Activated T-helper 1 cell treated with anti-CD3 and anti-CD28 coated beads, Interleukin-2, amount 50 U/mL, for 16 hours (primary cell): ENCODE results near the gene SIGLEC8.
"Not testable (repeated sequence)": the region's sequence is repeated elsewhere in the genome, so short reads cannot be mapped to it uniquely, and the experiment has no call there.

Experiments
- DNase-seq, 2 donors: peaks; one replicate each; pipeline ENCODE4 v3.0.0-alpha.2; 2020; ENCODE audit warnings: low read depth in 1 of 2, low spot score in 1 of 2

The SIGLEC8 gene

DNA sequence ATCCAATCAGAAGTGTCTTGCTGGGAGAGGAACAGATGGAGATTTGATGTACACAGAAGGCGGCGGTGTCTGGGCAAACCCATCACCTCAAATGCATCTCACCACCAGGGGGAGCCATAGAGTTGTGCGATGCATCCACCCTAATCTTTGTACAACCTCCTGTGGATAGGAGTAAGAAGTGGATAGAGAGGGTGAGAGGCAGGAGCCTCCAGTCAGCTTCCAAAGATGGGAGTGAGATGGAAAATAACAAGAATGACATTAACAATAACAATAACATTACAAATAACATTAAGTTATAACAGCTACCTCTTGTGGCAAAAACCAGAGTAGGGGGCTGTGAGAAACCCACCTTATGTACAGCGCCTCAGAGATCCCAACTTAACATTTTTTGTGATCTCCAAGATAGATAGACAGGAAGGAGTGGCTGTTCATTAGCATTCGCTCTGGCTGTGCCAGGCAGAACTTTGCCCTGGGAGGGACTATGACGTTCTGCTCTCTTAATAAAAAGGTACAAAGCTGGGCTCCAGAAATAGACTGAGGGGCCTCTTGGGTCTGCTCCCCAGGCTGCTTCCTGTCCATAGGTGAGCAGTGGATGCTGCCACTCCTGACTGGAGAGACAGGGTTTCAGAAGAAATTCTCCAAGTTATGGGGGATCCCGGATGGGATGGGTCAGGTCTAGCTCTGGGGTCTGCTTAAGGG lies 14.9 kb upstream of the SIGLEC8 start:
- peak; percentile 70 to 71 for DNase-seq

DNA sequence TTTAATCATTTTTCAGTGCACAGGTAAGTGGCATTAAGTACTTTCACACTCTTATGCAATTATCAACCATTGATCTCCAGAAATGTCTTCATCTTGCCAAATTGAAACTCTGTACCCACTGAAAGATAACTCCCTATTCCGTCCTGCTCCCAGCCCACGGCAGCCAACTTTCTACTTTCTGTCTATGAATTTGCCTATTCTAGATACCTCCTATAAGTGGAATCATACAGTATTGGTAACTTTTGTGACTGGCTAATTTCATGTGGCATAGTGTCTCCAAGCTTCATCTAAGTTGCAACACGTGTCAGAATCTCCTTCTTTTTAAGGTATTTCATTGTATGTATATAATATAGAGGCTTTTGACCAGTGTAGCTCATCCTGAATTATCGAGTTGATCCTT lies 14.4 kb upstream of the SIGLEC8 start:
- DNase-seq = no peak

DNA sequence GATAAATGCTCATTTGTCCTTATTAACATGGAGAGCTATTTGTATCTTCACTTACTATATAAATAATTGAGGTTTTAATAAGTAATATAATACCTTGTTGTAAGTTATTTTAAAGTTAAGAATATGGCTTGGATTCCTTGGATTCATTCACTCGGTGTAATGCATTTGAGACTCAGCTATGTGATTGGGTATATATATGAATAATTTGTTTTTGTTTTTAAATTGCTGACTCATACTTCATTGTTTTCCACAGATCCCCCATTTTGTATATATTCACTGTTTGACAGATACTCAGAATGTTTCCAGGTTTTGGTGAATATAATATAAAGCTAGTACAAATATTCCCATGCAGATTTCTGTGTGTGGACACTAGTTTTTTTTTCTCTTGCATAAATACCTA lies 13.3 kb upstream of the SIGLEC8 start:
- DNase-seq = no peak

DNA sequence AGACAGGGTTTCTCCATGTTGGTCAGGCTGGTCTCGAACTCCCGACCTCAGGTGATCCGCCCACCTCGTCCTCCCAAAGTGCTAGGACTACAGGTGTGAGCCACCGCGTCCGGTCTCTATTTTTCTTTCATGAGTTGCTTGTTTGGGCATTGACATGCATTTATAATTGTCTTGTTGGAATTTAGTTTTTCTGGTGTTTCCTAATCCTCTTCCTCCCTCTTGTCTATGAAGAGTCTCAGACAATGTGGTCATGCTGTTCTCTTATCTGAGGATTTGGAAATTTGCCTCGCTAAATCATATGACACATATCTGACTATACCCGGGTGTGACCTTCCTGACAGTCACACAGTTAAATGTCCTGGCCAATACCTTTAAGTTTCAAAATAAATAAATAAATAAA lies 12.7 kb upstream of the SIGLEC8 start:
- no peak for DNase-seq

DNA sequence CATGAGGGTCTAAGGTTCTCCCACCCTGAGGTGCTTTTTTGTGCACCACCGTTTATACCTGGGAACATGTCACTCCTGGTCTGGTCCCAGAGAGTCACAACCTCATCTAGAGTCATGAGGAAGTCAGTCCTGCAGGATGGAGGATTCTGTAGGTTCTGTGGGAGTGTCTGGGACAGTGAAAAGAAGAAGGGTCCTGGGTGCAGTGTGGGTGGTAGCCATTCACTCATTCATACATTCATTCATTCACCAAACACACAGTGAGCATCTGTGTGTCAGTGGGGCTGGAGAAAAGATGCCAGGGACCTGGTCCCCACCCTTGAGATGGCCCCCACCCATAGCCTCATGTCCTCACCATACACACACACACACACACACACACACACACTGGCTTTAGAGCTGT lies 11.4 kb upstream of the SIGLEC8 start:
- DNase-seq = no peak

DNA sequence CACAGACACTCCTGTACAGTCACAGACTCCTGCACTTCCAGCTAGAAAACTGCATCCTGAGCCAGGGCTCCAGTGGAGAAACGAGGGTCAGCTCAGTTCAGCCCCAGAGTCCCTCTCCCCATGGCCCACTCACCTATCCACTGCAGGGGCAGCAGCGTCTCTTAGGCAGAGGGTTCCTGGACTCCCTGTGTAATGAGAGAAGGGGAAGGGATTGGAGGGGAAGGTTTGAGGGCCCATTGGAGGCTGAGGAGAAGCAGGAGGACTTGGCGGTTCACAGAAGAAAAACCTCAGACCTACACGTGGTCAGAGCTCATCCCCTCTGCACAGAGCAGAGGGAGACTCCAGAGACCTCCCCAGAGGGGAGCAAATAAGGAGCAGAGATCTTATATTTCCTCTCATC lies 10.9 kb upstream of the SIGLEC8 start:
- no peak for DNase-seq

DNA sequence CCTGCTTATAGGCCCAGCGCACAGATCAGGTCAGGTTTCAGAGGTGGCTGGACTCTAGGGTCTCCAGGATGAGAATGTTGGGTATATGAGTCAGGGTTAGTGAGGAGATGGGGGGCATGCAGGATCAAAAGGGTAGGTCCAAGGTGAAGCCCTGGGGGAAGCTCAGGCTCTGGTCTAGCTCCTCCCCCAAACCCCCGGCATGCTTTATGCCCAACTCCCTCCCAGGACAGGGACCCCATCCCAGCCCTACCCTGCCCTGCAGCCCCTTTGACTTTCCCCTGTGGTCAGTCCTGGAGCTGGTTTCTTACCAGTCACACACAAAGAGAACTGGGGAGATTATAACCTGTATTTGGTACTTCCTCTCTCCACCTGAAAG lies 10.3 kb upstream of the SIGLEC8 start:
- no peak for DNase-seq

DNA sequence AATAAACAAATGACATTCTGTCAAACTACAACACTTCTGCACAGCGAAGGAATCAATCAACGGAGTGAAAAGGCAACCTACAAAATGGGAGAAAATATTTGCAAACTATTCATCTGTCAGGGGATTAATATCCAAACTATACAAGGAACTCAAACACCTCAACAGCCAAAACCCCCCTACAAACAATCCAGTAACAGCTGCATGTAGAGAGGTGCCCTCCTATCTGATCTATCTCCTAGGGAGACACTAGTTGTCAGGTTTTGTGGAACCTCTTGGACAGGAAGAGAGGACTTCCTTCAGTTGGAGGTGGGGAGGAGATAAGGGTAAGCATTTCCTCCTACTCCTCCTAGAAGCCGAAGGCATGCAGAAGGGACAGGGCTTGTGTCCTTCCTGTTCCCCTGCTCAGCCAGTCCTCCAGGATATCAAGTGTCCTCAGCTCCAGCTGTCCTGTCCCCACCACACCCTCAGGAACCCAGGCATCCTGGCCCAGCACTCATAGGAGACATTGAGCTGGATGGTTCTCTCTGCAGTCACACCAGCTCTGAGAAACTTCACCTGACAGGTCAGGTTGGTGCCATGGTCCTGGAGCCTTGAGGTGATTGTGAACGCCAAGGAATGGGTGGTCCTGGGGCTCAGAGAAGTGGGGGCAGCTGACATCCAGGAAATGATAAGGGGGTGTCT lies 9.8 kb upstream of the SIGLEC8 start:
- DNase-seq = no peak

DNA sequence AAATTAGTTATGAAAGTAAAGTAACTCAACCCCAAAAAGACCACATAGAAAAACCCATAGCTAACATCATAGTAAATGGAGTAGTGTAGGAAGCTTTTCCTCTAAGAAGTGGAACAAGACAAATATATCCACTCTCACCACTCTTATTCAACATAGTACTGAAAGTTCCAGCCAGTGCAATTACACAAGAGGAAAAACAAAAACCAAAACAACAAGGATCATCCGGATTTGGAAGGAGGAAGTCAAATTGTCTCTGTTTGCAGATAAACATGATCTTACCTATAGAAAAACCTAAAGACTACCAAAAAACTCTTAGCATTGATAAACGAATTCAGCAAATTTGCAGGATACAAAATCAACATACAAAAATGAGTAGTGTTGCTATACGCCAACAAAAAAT lies 8.5 kb upstream of the SIGLEC8 start:
- DNase-seq = no peak

DNA sequence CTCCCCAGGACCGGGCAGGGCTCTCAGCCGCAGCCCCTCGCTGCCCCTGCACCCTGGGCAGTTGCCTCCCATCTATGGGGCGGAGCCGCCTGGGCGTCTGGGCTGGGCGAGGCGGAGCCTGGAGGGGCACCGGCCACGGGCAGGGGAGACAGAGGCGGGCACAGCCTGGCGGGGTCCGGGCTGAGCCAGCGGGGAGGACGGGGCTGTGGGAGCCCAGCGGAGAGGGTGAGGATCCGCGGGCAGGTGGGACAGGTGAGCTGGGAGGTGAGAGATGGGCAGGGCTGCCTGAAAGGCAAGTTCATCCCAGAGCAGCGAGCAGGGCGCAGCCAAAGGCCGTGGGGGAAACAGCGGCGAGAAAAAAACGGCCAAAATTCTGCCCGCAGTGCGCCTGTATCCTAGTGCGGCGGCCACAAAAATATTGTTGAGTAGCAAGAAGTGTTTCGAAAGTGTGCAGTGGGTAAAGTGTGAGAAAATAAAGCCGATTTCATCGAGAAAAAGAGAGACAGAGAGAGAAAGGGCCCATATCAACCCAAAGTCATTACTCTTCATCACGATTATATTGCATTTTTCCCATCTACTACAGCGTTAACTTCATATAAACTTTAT lies 5.8 kb upstream of the SIGLEC8 start:
- not testable (repeated sequence) for DNase-seq

DNA sequence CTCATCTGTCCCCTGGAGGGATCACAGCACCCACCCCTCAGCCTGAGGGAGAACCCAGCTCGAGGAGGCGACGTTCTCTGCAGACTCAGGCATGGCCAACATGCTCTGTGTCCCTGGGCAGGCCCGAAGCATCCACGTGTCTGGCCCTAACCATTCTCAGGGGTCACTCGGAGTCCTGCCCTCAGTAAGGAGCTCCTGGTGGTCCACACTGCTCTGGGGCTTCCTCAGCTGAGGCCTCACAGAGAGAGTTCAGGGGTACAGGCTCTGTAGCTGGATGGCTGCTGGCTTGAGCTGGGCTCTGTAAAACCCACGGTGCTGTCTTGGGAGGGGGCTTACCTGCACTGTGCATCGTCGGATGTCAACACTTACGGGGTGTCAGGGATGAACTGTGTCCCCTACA lies 4.4 kb upstream of the SIGLEC8 start:
- no peak for DNase-seq

DNA sequence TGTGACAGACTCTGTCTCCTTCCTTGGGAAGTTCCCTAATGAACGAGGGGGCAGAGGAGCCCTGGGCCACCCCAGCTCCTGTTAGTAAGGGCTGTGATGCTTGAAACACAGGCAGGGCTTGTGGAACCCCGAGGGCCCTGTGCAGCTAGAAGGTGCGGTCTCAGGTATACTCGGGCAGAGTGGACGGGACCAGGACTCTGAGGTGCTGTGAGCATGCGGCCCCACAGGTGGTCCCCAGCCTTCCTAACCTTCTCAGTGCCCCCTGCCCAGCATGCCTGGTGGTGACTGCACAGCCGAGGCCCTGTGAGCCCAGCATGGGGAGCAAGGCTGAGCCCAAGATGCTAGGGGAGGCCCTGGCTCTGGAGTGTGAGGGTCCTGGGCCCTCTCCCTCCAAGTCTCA lies 4.0 kb upstream of the SIGLEC8 start:
- no peak for DNase-seq

DNA sequence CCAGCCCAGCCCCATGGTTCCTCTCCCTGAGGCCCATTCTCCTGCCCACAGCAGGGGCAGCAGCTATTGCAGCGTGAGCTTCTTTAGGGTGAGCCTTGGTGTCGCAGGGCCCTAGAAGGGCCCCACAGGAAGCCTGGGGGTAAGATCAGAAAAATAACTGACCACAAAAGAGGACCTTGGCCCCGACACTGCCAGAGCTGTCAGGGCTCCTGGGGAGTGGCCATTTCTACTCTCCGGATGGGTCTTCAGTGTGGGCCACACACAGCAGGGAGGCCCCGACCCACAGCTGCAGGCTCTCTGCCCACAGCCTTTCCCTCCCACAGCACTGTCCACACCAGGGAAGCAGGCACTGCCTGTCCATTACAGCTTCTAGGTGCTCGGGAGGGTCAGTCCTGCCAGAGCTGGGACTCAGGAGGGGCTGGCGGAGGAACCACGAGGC lies 3.5 kb upstream of the SIGLEC8 start:
- DNase-seq = no peak

DNA sequence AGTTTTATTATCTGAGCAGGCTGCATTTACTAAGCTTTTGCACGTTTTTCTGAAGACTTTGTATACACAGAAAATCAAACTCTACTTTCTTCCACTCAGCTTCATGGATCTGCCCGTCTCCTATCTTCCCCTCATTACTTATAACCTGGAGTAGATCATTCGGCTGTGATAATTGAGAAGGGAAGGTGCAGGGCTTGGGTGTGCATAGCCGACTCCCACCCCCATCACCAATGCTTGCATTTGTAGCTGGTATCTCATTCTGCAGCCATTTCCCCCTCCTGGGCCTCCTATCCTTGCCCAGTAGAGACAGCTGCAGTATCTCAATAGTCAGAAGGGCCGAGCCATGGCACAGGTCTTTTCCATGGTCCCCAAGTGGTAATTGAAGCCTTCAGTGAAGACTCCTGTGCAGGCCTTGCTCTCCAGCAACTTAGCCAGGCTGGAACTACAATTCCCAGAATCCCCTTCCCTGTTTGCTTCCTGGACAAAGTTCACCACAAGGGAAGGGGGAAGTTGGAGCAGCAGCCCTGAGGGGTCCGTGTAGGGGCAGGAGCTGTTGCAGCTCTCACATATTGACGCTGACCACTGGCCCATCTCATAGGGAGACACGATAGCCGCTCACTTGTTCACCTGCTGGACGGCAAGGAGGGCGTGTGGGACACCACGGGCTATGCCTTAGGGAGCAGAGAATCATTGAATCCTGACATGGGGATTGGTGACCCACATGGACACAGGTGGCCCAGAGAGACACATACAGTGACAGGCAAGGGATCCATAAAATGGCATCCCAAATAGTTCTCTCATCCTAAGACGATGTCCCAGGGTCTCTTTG lies 2.1 kb upstream of the SIGLEC8 start:
- no peak for DNase-seq

DNA sequence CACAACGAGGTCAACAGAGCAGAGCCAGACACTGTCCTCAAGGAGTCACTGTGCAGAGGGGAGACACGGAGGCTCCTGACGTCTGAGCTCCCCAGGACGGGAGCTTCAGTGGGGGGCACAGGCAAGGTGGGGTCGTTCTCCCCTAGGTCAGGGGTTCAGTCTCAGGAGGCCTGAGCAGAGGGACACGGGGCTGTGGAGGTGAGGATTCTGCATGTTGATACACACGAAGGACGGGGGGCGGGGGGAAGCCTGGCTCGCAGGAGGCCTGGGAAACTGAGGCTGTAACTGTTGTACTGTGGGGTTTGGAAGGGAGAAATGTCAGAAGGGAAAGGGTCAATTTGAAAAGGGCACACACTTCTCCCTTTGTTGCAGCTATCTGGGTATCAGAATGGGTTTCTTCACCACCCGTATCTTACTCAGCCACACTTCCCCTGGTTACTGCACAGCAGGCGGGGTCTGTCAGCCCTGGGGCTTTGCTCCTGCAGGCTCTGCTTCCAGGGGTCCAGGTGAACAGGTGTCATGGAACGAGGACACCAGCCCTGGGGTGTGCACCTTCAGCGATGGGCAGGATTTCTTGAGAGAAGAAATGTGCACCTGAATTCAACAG lies 748 bp upstream of the SIGLEC8 start:
- DNase-seq = no peak

DNA sequence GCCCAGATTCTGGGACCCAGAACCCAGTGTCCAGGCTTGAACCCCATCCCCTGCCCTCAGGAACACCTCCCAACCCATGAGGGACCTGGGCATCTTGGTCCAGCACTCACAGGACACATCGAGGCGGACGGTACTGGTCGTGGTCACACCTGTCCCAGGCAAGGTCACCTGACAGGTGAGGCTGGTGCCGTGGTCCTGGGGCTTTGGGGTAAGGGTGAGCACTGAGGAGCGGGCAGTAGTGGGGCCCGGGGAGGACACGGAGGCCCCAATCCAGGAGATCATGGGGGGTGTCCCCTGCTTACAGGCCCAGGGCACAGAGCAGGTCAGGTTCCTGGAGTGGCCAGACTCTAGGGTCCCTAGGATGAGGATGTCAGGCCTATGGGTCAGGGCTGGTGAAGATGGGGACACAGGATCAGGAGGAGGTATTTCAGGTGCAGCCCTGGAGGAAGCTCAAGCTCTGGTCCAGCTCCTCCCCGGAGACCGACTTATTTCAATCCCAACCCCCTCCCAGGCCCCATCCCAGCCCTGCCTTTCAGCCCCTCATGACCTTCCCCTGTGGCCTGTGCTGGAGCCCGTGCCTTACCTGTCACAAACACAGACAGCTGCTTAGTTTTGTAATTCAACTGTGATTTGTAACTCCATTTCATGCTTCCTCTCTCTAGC lies 772 bp downstream of the SIGLEC8 start:
- DNase-seq = no peak

DNA sequence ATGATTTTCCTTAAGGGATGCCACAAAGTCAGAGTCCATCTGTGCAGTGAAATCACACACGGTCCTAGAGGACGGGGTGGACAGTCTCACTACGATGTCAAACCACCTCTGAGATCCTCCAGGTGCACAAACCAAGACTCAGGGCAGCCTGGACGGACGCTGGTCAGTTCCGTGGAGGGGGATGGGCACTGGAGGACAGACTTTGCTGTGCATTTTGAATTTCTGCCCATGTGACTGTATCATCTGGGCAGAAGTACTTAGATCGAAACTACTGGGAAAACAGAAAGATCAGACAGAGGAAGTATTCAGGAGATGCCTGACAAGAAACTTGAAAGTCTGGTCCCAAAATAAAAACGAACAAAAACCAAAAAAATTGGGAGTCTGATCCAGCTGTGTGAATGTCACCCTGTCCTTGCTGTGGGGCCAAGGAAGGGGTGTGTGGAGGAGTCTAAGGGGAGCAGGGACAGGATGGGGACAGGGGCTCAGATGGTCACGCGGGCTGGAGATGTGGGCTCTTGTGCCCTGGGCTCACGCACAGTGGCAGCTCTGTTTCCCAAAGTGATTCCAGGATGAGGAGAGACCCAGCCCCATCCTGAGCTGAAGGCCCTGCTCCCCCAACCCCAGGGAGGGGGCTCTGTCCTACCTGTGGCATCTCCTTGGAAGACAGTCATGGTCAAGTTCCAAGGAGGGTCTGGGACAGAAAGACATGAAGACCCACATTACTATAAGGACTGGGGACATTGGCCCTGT lies 1.5 kb downstream of the SIGLEC8 start:
- DNase-seq = no peak

DNA sequence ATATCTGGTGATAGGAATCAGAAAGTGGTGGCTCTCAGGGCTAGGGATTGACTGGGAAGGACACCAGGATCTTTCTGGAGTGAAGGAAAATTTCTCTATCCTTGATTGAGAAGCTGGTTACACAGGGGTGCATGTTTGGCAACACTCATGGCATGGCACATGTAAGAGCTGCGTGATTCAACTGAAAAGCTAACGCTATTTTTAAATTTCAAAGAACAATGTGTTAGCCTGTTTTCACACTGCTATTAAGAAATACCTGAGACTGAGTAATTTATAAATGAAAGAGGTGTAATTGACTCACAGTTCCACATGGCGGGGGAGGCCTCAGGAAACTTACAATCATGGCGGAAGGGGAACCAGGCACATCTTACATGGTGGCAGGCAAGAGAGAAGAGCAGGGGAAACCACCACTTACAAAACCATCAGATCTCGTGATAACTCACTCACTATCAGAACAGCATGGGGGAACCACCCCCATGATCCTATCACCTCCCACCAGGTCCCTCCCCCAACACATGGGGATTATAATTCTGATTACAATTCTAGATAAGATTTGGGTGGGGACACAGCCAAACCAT lies 7.4 kb downstream of the SIGLEC8 start:
- no peak for DNase-seq

DNA sequence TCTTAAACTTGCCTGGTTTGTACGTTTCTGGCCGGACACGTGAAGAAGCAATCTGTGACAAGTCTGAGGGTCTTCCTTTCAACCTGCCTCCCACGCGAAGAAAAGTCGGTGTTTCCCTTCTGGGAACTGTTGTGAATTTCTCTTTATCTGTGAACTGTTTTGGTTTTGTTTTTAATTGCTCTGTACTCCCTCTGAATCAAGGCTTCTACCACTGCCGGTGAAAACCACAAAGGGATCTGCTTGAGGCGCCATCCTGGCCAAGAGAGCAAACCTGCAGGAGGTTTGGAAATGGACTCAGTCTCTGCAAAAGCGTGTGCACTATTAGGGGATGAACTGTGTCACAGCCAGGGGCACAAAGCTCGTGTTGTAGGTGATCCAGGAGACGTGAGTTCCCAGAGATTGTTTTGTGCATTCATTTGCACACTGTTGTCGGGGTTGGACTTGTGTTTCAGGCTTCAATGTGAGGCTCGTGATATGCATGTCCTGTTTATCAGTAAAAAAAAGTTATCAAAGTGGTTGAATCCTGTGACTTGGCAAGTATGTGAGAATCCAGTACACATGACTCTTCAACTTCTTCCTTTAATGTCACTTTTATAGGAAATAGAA lies 9.7 kb downstream of the SIGLEC8 start:
- DNase-seq = no peak
